Prostate gland (tissue), 2 donors: ENCODE data around the gene DMWD.

ENCODE experiments used
- CTCF ChIP-seq, 4 experiments: fragments of 200-600 bp in 2 of 4; fragments of 450-650 bp in 2 of 4; sonication (generic) in 2 of 4; IDR thresholded peaks; 1 replicate in 3 of 4; 2 replicates in 1 of 4; pipeline ENCODE4 v1.5.1; 2016 to 2019; ENCODE audit warnings: antibody characterized with exemption in 4 of 4, mild to moderate bottlenecking in 2 of 4, moderate library complexity in 2 of 4
- POLR2A ChIP-seq: fragments of 450-650 bp; IDR thresholded peaks from one replicate; pipeline ENCODE4 v1.6.1; 2016; ENCODE audit warnings: antibody characterized with exemption, mild to moderate bottlenecking

- TF ChIP-seq CTCF (IDR thresholded peaks at IDR 0.05) (peak; percentile 91 to 97 (median 94)), POLR2A (no peak)
These were observed 24.5 kb upstream of the DMWD start for GRCh38 chr19:45817010-45817724.
